ENCODE data around the gene HSF2. TPM values are rescaled to one million over a fixed set of nuclear protein-coding genes. Genes with fewer than 3 reads are reported as not detected.

The HSF2 gene
- total RNA-seq, 4 donors from 2014 or later, result 26.8 to 29.9 (median 28.4) TPM

DNA sequence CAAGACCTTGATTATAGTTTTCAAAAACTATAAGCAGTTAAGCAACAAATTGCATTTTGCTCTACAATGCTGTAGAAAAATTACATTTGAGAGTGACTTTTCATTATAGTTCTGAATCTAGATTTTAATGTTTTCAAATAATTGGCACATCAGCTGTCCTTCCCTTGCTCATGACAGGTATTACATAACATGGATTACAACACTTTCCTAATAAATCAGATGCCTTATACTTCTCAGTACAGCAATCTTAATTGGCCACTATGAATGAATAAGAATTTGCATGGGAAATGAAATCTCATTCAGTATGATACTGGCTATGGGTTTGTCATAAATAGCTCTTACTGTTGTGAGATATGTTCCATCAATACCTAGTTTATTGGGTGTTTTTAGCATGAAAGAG, 29.9 kb downstream of the HSF2 start:
- Histone ChIP-seq H3K9me3 (no peaks in the 10 kb centered on the region), H3K27me3 (no peaks in the 10 kb centered on the region)

DNA sequence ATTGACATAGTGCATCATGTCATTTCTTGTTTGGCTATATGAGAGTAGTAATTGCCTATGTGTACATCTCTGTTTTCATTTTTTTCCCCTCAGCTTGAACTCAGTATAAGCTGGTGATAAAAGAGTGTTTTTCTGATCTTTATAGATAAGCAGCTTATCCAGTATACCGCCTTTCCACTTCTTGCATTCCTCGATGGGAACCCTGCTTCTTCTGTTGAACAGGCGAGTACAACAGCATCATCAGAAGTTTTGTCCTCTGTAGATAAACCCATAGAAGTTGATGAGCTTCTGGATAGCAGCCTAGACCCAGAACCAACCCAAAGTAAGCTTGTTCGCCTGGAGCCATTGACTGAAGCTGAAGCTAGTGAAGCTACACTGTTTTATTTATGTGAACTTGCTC, 32.3 kb downstream of the HSF2 start:
- TF ChIP-seq, protein P1, sequence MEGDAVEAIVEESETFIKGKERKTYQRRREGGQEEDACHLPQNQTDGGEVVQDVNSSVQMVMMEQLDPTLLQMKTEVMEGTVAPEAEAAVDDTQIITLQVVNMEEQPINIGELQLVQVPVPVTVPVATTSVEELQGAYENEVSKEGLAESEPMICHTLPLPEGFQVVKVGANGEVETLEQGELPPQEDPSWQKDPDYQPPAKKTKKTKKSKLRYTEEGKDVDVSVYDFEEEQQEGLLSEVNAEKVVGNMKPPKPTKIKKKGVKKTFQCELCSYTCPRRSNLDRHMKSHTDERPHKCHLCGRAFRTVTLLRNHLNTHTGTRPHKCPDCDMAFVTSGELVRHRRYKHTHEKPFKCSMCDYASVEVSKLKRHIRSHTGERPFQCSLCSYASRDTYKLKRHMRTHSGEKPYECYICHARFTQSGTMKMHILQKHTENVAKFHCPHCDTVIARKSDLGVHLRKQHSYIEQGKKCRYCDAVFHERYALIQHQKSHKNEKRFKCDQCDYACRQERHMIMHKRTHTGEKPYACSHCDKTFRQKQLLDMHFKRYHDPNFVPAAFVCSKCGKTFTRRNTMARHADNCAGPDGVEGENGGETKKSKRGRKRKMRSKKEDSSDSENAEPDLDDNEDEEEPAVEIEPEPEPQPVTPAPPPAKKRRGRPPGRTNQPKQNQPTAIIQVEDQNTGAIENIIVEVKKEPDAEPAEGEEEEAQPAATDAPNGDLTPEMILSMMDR (IDR thresholded peaks at IDR 0.05), result no peak
- no peak for TF ChIP-seq POLR2AphosphoS5 (IDR thresholded peaks at IDR 0.05)
- TF ChIP-seq POLR2A (IDR thresholded peaks at IDR 0.05; ENCODE audit: low read depth), result no peak
- no peak for TF ChIP-seq EP300 (IDR thresholded peaks at IDR 0.05)
- no peaks in the 10 kb centered on the region for H3K9me3 ChIP-seq
- H3K4me1 ChIP-seq, result no peaks in the 10 kb centered on the region
- intact Hi-C loops (cut with DNase I), result no loop called here
- H3K36me3 ChIP-seq, result peaks cover 0 to 77% (median 44%) of the 10 kb centered on the region in 4 donors
- WGBS, result 98% methylated on average over 4 of the region's 4 CpGs
- H3K4me3 ChIP-seq, result no peak overlapping the region
- H3K27me3 ChIP-seq, result no peaks in the 10 kb centered on the region
- no peak for DNase-seq (ENCODE audit: extremely low spot score)
- no peak overlapping the region for H3K27ac ChIP-seq (replicated peaks in 1 of 4)

More for the DNA sequence above, 29.9 kb downstream of the HSF2 start:
- Histone ChIP-seq H3K4me3 (no peak overlapping the region), H3K36me3 (peaks cover 0 to 76% (median 48%) of the 10 kb centered on the region in 4 donors), H3K27ac (replicated peaks in 1 of 4) (no peak overlapping the region), H3K4me1 (no peaks in the 10 kb centered on the region)
- DNase-seq (ENCODE audit: extremely low spot score), result no peak
- TF ChIP-seq POLR2AphosphoS5 (IDR thresholded peaks at IDR 0.05) (no peak), POLR2A (IDR thresholded peaks at IDR 0.05; ENCODE audit: low read depth) (no peak), EP300 (IDR thresholded peaks at IDR 0.05) (no peak)
- TF ChIP-seq, protein P1 (IDR thresholded peaks at IDR 0.05), result no peak
- intact Hi-C loops (cut with DNase I), result no loop called here

DNA sequence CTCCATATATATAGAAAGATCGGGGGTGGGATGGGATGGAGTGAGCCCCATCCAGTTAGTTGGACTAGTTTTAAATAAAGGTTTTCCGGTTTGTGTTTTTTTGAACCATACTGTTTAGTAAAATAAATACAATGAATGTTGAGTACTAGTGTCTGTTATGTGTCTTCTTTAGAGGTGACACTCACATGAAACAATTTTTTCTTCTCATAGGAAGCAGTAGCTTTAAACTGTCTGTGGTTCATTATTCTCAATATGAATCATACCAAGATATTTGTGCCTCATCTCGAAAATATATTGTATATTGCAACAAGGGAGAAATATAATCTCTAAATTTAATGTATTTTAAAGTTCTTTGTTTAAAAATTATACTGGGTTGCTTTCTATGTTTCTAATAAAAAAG, 33.4 kb downstream of the HSF2 start:
- H3K4me3 ChIP-seq, result no peak overlapping the region
- WGBS, result 89% methylated on average over 3 of the region's 3 CpGs
- H3K36me3 ChIP-seq, result peaks cover 0 to 77% (median 45%) of the 10 kb centered on the region in 4 donors
- no peaks in the 10 kb centered on the region for H3K9me3 ChIP-seq
- H3K27ac ChIP-seq (replicated peaks in 1 of 4), result no peak overlapping the region
- TF ChIP-seq, protein P1 (IDR thresholded peaks at IDR 0.05), result no peak
- no peak for TF ChIP-seq EP300 (IDR thresholded peaks at IDR 0.05)
- TF ChIP-seq POLR2A (IDR thresholded peaks at IDR 0.05; ENCODE audit: low read depth), result no peak
- no peak for TF ChIP-seq POLR2AphosphoS5 (IDR thresholded peaks at IDR 0.05)
- intact Hi-C loops (cut with DNase I), result no loop called here
- no peak for DNase-seq (ENCODE audit: extremely low spot score)
- H3K4me1 ChIP-seq, result no peaks in the 10 kb centered on the region
- no peaks in the 10 kb centered on the region for H3K27me3 ChIP-seq

DNA sequence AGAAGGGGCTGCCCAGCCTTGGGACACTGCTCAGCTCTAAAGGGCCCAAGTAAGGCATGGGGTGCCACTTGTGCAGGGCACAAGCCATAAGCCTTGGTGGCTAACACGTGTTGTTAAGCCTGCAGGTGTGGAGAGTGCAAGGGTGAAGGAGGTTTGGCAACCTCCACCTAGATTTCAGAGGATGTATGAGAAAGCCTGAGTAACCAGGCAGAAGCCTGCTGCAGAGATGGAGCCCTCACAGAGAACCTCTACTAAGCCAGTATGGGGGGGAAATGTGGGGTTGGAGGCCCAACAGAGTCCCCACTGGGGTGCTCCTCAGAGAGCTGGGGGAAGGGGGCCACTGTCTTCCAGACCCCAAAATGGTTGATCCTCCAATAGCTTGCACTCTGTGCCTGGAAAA, 39.5 kb downstream of the HSF2 start:
- Histone ChIP-seq H3K4me1 (peaks cover 0 to 6% (median 2%) of the 10 kb centered on the region in 4 donors), H3K9me3 (no peaks in the 10 kb centered on the region), H3K27ac (replicated peaks in 1 of 4) (no peak overlapping the region), H3K4me3 (no peak overlapping the region), H3K36me3 (peaks cover 12 to 91% (median 67%) of the 10 kb centered on the region in 4 donors), H3K27me3 (no peaks in the 10 kb centered on the region)
- TF ChIP-seq, protein P1 (IDR thresholded peaks at IDR 0.05), result no peak
- TF ChIP-seq EP300 (IDR thresholded peaks at IDR 0.05), result no peak
- TF ChIP-seq POLR2AphosphoS5 (IDR thresholded peaks at IDR 0.05), result no peak
- TF ChIP-seq POLR2A (IDR thresholded peaks at IDR 0.05; ENCODE audit: low read depth), result no peak
- intact Hi-C loops (cut with DNase I), result no loop called here
- 89% methylated on average over 1 of the region's 1 CpG for WGBS
- DNase-seq (ENCODE audit: extremely low spot score), result no peak

- Histone ChIP-seq H3K36me3 (peaks cover 40 to 94% (median 70%) of the 10 kb centered on the region in 4 donors), H3K27ac (replicated peaks in 1 of 4) (no peak overlapping the region), H3K4me1 (peaks cover 0 to 12% (median 6%) of the 10 kb centered on the region in 4 donors), H3K4me3 (no peak overlapping the region), H3K9me3 (no peaks in the 10 kb centered on the region), H3K27me3 (no peaks in the 10 kb centered on the region)
- intact Hi-C loops (cut with DNase I), result no loop called here
- no peak for TF ChIP-seq POLR2A (IDR thresholded peaks at IDR 0.05; ENCODE audit: low read depth)
- no peak for TF ChIP-seq EP300 (IDR thresholded peaks at IDR 0.05)
- TF ChIP-seq, protein P1 (IDR thresholded peaks at IDR 0.05), result no peak
- no peak for TF ChIP-seq POLR2AphosphoS5 (IDR thresholded peaks at IDR 0.05)
- no peak for DNase-seq (ENCODE audit: extremely low spot score)
- WGBS, result 100% methylated on average over 1 of the region's 1 CpG
Observed at GRCh38 chr6:122445274-122445673, 45.8 kb downstream of the HSF2 start.

Measured in esophagus muscularis mucosa (tissue), 4 donors.